ENCODE data around the gene NAPB.

Gene NAPB

DNA sequence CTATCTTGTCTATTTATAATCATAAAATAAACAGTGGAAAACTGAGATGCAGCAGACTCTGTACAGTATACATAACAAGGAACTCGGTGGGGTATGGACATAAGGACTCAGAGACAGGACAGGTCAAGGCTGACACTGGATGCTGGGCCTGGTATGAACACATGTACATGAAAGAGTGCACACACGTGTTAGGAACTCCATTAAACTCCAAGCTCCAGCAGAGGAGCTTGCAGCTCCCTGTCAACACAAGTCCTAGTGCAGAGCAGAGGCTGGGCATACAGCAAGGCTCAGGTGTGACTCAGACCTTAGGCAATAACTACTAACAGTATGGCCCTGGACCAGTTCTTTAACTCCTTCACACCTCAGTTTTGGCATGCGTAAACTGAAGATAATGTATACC is 17.1 kb downstream of the NAPB start:
- DNase-seq (ENCODE audit: low spot score), result no peak

DNA sequence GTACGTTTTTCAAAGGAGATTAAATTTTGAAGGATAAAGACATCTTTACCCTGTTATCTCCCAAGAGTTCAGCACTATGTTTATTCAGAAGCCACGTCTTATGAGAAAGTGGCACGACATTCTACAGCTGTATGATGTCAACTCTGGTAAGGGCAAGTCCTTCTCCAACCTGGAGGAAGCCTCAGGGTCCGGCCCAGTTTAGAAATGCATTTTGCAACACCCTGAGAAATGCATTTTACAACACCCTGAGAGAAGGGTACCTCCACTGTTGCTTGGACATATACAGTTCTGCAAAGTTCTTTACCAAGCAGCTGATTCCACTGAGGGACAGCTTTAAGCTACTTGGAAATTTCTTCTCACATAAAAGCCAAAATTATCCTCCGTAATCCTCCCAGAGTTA is 17.5 kb downstream of the NAPB start:
- DNase-seq (ENCODE audit: low spot score), result no peak

DNA sequence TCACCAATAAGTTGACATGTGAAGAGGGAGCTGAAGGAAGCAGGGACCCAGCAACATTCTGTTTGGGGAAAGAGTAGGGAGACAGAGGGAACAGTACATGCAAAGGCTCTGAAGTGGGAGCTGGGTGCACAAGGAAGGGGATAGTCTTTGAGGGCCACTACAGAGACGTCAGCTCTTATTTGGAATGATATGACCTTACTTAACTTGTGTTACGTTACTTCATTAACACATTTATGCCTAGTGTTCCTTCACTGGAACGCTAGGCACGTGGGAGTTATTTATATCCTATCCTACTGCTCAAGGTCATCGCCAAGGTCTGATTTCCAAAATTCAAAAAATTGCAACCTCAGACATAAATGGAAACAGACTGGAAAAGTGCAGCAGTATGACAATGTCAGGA is 20.2 kb downstream of the NAPB start:
- DNase-seq (ENCODE audit: low spot score), result no peak

DNA sequence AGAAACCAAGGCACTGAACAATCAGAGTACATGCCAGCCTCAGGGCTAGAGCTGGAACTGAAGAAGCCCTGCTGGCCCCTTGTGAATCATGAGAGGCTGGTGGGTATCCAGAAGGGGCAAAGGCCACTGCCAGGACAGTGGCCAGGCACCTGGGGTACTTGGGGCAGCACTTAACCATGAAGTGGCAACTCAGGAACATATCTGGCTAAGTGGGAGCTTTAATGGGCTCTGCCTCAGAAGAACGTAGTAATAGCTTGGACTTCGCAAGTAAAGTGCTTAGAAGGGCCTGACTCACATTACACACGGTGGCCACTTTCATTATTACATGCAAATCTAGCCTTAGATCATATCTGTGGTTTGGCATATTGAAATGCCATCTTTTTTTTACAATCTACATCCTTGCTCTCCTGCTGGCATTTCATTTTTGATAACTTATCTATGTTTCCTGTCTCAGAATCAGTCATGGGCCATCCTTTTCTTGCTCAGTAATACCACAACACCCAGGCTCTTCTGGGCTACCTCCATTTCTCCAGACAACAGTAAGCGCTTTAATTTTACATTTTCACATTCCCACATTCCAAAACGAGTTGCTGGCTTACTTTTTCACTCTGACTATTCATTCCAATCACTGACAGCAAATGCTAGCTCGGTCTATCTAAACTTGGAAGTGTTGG is 21.6 kb downstream of the NAPB start:
- DNase-seq (ENCODE audit: low spot score), result no peak

DNA sequence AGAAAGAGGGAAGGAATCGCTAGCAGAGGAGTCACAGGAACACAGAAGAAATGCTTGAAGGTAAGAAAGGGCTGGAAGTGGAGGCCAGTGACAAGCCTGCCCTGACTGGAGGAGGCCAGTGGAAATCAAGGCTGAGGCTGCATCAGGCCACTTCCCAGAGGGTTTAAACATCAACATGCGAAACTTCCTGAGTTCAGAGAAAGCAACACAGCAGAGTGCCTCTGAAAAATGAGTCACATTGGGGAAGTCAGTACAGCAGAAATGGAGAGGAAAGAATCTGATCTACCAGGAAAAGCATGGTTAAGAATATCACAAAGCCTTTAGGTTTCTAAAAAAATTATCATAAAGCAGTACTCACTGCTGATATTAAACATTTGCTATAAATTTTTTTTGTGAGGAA is 23.3 kb downstream of the NAPB start:
- DNase-seq (ENCODE audit: low spot score), result no peak

DNA sequence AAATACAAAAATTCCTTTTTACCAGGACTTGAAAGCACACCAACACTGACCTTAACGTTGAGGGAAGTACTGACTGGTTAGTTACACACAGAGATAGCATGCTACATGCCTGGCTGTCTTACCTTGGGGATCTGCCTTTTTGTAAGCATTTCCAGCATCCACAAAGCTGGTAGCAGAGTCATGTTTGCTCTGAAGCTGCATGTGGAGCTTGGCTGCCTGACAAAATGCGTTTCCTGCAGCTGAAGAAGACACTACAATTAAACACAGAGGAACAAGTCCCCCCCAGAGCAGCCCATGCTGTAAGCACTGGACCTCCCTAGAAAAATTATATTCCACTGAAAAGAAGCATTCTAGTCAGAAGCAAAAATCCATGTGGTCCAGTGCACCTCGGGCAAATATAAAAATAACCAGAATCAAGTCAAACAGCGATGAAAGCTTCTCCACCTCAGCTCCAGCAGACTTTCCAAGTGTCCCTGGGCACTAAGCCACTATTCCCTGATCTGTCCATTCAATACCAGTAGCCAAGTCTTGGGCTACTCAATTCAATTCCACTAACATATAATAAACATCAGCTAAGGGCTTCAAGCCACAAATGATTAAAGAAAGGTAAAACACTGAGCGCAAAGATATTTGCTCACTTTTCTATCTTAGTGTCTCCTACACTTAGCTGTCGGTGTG is 24.2 kb downstream of the NAPB start:
- DNase-seq (ENCODE audit: low spot score), result no peak

DNA sequence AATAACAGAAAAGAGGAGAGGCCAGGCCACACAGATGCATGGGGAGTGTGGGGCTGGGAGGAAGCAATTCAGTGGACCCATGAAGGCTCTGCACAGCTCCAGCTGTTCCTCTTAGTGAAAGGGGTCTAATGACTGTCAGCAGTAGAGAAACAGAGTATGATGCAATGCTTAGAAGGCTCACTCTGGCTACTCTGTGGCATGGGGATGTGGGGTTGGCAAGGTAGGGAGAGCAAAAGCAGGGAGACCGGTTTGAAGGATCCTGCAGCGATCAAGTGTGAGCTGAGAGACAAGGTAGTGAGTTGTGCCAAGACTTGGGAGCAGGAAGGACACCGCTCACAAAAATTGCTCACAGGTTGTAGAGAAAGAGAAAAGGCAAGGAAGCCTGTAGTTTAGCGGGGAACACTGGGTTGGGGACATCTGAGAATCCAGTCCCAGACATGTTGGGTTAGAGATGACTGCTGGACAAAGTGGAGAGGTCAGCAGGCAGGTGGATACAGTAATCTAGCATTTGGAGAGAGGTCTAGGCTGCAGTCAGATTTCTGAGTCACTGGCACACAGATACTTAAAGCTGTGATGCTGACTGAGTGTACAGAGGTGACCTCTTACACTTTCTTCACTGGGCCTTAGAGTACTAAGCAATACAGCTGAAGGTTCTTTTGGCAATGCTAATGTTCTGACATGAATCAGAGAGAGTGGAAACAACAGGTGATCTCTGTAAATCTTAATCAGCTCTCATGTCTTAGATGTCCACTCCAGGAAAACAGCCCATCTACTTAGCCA is 27.1 kb downstream of the NAPB start:
- no peak for DNase-seq (ENCODE audit: low spot score)

DNA sequence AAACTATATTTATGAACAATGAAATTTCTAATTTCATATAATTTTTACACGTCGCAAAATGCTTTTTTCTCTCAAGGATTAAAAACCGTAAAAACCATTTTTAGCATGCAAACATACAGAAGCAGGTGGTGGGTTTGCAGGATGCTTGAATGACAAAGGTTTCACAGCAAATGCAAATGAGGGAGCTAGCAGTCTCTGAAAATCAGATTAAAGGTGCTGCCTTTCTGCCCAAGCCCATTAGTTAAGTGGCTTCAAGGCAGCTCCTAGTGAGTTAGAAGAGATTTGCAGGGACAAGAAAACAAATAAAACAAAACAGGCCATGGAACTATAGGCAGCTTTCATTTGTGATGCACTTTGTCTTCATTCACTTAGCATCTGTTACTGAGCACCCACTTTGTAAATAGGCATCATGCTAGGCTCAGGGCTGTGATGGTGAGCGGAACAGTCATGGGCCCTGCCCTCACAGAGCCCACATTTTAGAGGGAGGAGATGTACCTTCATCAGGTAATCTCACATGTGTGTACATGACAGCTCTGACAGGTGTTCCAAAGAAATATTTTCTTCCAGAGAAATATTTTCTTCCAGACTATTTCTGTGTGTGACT is 29.5 kb downstream of the NAPB start:
- DNase-seq (ENCODE audit: low spot score), result no peak

DNA sequence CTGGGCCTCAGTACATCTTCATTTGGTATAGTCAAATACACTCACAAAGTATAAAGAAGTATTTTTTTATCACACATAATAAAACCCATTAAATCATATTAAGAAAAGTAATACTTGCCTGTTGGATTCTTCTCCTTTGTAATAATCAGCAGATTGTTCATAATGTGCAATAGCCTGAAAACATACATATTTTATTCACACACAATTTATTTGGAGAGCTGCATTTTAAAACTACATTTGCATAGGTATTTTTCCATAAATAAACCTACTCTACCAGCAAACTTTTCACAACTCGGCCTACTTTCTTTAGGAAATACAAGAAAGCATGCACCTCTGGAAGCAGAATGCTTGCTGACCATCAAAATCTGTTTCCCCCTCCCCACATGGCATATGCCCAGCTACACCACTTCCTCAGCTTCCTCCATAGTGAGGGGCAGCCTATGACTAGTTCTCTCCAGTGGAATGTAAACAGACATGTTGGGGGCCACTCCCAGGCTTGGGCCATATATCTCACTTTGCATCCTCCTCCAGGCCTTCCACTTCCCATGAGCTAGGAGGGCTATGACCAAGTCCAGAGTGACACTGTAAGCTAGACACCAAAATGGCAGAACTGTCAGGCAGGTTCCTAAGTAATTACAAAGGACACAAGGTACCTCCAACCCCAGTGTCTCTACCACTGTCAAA is 31.1 kb downstream of the NAPB start:
- DNase-seq (ENCODE audit: low spot score), result no peak

DNA sequence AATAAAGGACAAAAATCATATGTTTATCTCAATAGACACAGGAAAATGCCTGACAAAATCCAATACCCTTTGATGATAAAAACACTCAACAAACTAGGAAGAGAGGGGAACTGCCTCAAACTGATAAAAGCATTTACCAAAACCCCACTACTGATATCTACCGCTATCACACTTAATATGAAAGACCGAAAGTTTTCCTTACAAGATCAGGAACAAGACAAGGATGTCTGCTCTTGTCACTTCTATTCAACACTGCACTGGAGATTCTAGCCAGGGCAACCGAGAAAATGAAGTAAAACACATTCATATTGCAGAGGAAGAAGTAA is 34.2 kb downstream of the NAPB start:
- no peak for DNase-seq (ENCODE audit: low spot score)

DNA sequence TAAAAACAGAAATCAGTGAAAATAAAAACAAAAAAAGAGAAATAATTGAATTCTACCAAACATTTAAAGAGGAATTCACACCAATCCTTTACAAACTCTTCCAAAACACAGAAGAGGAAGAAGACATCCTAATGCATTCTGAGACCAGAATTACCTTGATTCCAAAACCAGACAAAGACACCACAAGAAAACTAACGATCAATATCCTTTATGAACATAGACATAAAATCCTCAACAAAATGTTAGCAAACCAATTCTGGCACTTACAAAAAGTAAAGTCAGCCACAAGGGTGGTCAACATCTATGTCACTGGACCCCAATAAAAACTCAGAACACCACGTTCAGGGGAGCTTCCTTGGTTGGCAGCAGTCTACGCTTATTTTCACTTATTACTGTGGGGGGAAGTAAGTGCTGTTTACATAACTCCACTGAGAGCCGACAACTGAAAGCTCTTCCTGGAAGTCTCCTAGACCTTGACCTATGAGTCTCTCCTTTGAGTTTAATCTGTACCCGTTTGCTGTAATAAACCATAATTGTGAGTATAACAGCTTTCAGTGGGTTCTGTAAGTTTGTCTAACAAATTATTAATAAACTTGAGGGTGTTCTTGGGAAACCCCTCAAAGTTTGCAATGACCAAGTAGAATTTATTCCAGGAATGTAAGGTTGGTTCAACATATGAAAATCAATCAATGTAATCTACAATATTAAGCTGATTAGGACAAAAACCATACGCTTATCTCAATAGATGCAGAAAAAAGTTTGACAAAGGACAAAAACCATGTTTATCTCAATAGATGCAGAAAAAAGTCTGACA is 34.8 kb downstream of the NAPB start:
- no peak for DNase-seq (ENCODE audit: low spot score)

DNA sequence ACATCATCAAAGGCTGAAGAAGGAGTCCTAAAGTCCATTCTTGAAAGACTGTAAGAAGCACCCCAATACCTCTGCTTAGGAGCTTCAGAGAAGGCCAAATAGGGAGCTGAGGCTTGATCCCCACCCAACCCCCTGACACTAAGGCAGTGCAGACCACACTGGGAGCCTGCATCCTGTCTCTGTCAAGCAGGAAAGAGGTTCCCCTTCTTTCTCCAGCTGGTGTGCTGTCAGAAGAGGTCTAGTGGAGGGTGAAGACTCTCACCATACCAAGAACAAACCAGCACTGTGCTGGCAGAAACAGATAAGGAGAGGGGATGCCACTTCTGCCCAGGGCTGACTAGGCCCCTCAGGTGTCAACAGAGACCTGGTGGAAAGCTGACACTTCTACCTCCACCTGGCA is 39.4 kb downstream of the NAPB start:
- no peak for DNase-seq (ENCODE audit: low spot score)

DNA sequence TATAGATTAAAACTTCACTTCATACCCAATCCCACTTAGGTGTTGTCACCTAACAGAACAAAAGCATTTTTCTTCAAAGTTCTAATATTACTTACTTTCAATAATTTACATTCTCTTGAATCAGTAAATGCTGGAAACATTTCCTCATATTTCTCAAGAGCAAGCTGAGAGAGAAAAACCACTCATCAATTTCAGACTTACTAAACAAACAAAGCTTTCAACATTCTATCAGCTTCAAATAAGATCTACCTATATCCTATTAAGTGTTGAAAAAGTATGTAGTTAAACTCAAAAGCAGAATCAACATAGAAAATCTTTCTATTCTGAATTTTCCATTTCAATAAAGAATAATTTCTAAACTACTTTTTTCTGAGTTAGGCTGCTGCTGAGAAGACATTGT is 41.5 kb downstream of the NAPB start:
- DNase-seq (ENCODE audit: low spot score), result no peak

DNA sequence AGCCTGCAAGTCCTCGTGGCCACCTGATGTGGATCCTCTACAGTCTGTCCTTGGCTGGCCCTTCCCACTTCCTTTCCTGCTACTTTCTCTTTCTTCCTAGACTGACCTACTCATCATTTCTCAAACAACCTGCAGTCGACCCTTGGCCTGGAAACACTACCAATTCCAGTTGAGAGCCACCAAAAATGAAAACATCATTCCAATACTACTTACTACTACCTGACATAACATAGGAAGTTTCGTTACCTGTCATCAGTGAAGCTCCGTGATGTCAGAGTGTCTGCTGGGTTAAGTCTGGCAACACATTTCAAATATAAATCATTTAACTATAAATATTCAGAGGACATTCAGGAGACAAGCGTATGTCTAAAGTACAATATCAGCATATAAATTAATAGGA is 45.5 kb downstream of the NAPB start:
- no peak for DNase-seq (ENCODE audit: low spot score)

DNA sequence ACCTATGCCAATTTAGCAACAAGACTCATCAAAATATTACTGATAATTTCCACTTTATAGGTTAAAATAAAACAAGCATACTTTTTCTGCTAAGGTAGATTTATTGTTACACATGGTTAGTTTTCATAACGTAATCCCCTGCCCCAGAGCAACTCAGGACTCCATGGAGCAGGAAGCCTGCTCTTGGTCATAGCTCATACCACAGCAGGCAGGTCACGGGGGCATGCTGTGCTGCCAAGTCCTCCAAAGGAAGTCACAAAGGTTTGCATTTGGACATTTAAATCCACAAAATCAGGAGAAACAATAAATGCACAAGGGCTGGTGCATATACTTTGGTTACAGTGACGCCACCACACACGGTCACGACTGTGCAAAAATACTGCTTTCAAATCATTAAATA is 46.8 kb downstream of the NAPB start:
- no peak for DNase-seq (ENCODE audit: low spot score)

DNA sequence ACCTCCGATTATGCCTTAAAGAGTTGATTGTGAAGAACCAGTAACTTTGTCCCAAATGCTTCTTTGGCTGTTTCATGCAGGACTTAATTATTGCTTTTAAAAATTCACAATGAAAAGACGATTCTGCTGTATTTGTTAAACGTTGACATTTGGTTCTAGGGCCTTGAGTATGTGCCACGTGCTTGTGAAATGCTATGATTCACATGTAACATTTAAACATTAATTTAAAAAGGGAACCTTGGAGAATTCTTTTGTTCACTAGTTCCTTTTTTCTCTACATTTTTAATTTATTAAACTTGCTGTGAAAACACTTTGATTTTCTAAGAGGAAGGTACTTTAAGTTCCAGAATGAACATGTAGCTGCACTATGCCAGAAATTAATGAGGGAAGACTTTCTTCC is 49.8 kb downstream of the NAPB start:
- no peak for DNase-seq (ENCODE audit: low spot score)

DNA sequence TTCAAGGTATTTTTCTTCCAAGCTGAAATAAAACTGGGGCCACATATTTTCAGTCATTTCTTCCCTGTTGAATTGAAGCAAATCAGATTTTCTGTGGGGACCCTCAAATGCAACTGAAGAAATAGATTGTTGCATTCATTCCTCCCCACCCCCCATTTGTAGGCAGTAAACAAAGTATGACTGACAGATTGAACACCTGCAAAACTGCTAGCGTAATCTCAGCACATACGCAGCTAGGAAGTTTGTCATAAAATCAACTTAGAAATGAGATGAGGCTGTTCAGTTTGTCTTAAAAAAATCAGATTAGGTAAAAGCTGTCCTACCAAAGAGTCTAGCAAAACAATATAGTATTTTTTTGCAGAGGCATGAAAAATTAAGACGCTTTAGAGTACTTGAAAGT is 50.4 kb downstream of the NAPB start:
- DNase-seq (ENCODE audit: low spot score), result no peak

DNA sequence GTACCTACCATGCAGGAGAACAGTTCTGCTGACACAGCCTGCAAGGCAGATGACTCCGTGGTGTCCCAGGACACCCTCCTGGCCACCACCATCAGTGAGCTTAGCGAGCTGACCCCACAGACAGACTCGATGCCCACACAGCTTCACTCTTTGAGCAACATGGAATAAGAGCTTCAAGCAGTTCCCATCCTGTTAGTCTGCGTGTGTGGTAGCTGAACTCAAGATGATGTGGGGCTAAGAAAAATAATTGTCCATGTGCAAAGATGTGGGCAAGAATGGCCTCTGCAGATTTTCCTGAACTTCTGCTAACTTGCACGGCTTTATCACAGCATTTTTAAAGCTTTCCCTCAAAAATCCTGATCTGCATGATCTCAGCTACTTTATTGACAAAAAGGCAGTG is 51.0 kb downstream of the NAPB start:
- no peak for DNase-seq (ENCODE audit: low spot score)

DNA sequence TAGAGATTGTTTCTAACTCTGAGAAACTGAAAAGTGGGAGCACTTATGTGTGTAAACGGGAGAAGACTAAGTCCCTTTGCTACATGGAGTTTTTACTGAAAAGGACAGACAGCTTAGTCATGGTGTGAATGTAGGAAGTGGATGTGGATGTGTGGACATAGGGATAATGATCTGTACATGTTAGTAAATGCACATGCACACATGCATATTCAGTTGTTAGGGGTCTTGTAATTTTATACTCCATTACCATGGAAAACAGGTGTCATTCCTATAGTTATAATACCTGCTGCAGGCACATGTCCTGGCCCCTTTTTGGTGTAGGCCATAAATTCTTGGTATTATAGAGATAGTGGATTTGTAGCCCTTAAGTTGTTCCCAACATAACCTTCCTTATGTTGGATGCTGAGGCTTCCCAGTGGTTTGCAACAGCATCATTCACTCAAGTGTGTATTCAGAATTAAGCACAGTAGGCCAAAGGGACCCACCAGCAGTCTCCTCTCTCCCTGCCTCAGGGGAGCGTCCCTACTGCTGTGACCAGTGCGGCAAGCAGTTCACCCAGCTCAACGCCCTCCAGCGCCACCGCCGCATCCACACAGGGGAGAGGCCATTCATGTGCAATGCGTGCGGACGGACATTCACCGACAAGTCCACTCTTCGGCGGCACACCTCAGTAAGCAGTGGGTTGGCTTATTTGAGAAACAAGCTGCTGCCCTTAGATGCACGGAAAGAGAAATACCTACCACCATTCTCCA is 52.0 kb downstream of the NAPB start:
- DNase-seq (ENCODE audit: low spot score), result no peak

DNA sequence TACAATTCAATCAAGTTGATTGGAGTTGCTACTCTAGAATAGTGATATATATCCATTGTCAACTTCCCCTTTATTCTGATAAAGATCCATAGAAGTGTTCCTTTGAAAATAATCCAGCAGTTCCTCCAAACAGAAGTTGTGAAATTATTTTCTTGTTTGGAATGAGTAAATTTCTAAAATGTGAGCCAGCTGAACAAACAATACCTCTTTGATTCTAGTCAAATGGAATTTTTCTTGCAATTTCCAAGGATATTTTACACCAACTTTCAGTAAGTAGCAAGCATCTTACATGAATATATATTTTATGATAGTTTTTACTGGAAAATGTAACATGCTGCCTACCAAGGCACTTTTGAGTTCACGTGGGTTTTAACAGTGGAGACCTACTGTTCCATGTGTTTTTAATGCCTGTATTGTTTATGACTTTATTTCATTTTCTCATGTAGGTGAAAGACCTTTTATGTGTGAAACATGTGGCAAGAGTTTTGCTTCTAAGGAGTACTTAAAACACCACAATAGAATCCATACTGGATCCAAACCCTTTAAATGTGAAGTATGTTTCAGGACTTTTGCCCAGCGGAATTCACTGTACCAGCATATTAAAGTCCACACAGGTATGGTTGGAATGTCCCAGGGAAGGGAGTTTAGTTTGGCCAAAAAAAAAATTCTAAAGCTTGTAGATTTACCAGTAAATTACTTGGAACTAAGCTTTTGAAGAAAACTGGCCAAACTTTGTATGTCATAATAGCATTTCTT is 52.8 kb downstream of the NAPB start:
- DNase-seq (ENCODE audit: low spot score), result no peak
